GM18520 (cell line): ENCODE measurements around the gene CERS4.
"Not testable (repeated sequence)": the region's sequence is repeated elsewhere in the genome, so short reads cannot be mapped to it uniquely, and the experiment has no call there.

ENCODE experiments used
- ATAC-seq: cut with Tn5 transposase; IDR thresholded peaks from one replicate; pipeline ENCODE4 v1.9.1; 2021; ENCODE audit not compliant: unreplicated experiment

CERS4 gene

GRCh38 chr19:8208922-8209461 lies at the start of gene CERS4:
Gene CERS4, plus strand, starts transcription at chr19:8209370. Its CDS starts 41,707 bp downstream, at chr19:8251077.
- ATAC-seq, result no peak

GRCh38 chr19:8161135-8161646 lies 48.0 kb upstream of the CERS4 start:
- no peak for ATAC-seq

- ATAC-seq, result no peak
Measured at GRCh38 chr19:8163759-8164158, 45.4 kb upstream of the CERS4 start.

- ATAC-seq, result no peak
Measured at GRCh38 chr19:8167985-8168384, 41.2 kb upstream of the CERS4 start.

- ATAC-seq, result no peak
Measured at GRCh38 chr19:8168537-8168936, 40.6 kb upstream of the CERS4 start.

GRCh38 chr19:8174706-8175105 lies 34.5 kb upstream of the CERS4 start:
- ATAC-seq, result no peak

GRCh38 chr19:8180018-8180417 lies 29.2 kb upstream of the CERS4 start:
- ATAC-seq, result no peak

GRCh38 chr19:8184274-8184673 lies 24.9 kb upstream of the CERS4 start:
- ATAC-seq, result no peak

GRCh38 chr19:8185343-8186068 lies 23.7 kb upstream of the CERS4 start:
- ATAC-seq, result no peak

GRCh38 chr19:8192221-8192820 lies 16.8 kb upstream of the CERS4 start:
- ATAC-seq, result no peak

- ATAC-seq, result no peak
Measured at GRCh38 chr19:8194528-8195267, 14.5 kb upstream of the CERS4 start.

- ATAC-seq, result no peak
Measured at GRCh38 chr19:8196271-8196927, 12.8 kb upstream of the CERS4 start.

GRCh38 chr19:8203288-8204120 lies 5.7 kb upstream of the CERS4 start:
- ATAC-seq, result not testable (repeated sequence)

GRCh38 chr19:8204961-8205360 lies 4.2 kb upstream of the CERS4 start:
- ATAC-seq, result no peak

GRCh38 chr19:8206147-8207087 lies 2.8 kb upstream of the CERS4 start:
- no peak for ATAC-seq

GRCh38 chr19:8207326-8207725 lies 1.8 kb upstream of the CERS4 start:
- ATAC-seq, result not testable (repeated sequence)

GRCh38 chr19:8208119-8208921 lies 850 bp upstream of the CERS4 start:
- ATAC-seq, result no peak
